CD8-positive, alpha-beta memory T cell (primary cell): ENCODE measurements around the gene SBK3. TPM values are rescaled to one million over a fixed set of nuclear protein-coding genes. Genes with fewer than 3 reads are reported as not detected.

ENCODE experiments used
- CTCF ChIA-PET: fragments of 350-600 bp; sonication (Branson Sonifier 250); formaldehyde crosslinking; loops from one replicate; lab custom pipeline; 2021; ENCODE audit warnings: antibody characterized with exemption; lab: Charles Lee
- POLR2A ChIA-PET: fragments of 350-600 bp; sonication (Branson Sonifier 250); formaldehyde crosslinking; loops from one replicate; lab custom pipeline; 2021; ENCODE audit warnings: antibody characterized with exemption; lab: Charles Lee
- DNase-seq, 5 donors: peaks; one replicate each; pipeline versions ENCODE4 v3.0.0 to v3.0.0-alpha.2; 2020 to 2022; ENCODE audit warnings: mixed read lengths in 1 of 5
- H3K27ac ChIP-seq: one replicate; pipeline ENCODE4 v1.7.0; 2013; ENCODE audit warnings: low read depth, mild to moderate bottlenecking, low read length, moderate library complexity
- H3K27me3 ChIP-seq: 2 replicates; pipeline ENCODE4 v1.7.0; 2013; ENCODE audit warnings: low read length, mild to moderate bottlenecking; ENCODE audit not compliant: insufficient read depth, poor library complexity, severe bottlenecking
- H3K36me3 ChIP-seq: 2 replicates; pipeline ENCODE4 v1.7.0; 2013; ENCODE audit warnings: mild to moderate bottlenecking, low read length, moderate library complexity; ENCODE audit not compliant: insufficient read depth
- H3K4me1 ChIP-seq: 2 replicates; pipeline ENCODE4 v1.7.0; 2013; ENCODE audit warnings: mild to moderate bottlenecking, low read length, moderate library complexity; ENCODE audit not compliant: insufficient read depth
- H3K4me3 ChIP-seq: 2 replicates; pipeline ENCODE4 v1.7.0; 2013; ENCODE audit warnings: mild to moderate bottlenecking, low read length
- H3K9me3 ChIP-seq: 2 replicates; pipeline ENCODE4 v1.7.0; 2013; ENCODE audit warnings: mild to moderate bottlenecking, low read length
- H3K27ac Mint-ChIP-seq, 8 donors: one replicate each; pipeline ENCODE4 v1.8.0; 2020 to 2021; ENCODE audit warnings: mixed read lengths in 8 of 8, mild to moderate bottlenecking in 6 of 8, inconsistent platforms in 3 of 8, moderate library complexity in 3 of 8
- H3K27me3 Mint-ChIP-seq, 2 donors: one replicate each; pipeline ENCODE4 v1.8.0; 2020 to 2021; ENCODE audit warnings: mixed read lengths in 2 of 2, mild to moderate bottlenecking in 1 of 2, moderate library complexity in 1 of 2
- H3K36me3 Mint-ChIP-seq, 3 donors: one replicate each; pipeline ENCODE4 v1.8.0; 2020 to 2021; ENCODE audit warnings: mixed read lengths in 3 of 3, inconsistent platforms in 1 of 3, mild to moderate bottlenecking in 1 of 3
- H3K4me1 Mint-ChIP-seq, 3 donors: one replicate each; pipeline ENCODE4 v1.8.0; 2020 to 2021; ENCODE audit warnings: mixed read lengths in 3 of 3, inconsistent platforms in 1 of 3, mild to moderate bottlenecking in 1 of 3
- H3K4me3 Mint-ChIP-seq, 7 donors: one replicate each; pipeline ENCODE4 v1.8.0; 2020 to 2021; ENCODE audit warnings: mixed read lengths in 7 of 7, mild to moderate bottlenecking in 6 of 7, moderate library complexity in 4 of 7, inconsistent platforms in 2 of 7
- H3K9me3 Mint-ChIP-seq, 5 donors: one replicate each; pipeline ENCODE4 v1.8.0; 2020 to 2022; ENCODE audit warnings: mixed read lengths in 5 of 5, mild to moderate bottlenecking in 3 of 5, moderate library complexity in 2 of 5, inconsistent platforms in 1 of 5
- polyA plus RNA-seq: library from polyadenylated mRNA; unstranded; fragments of 300-500 nt; fragmentation: Illumina TruSeq; gene quantifications from one replicate; pipeline ENCODE4 v1.2.3, GENCODE V29; 2021
- total RNA-seq, 2 experiments: library from RNA; stranded (reverse); gene quantifications; one replicate each; pipeline ENCODE4 v1.2.3, GENCODE V29; 2021

Gene SBK3
- total and polyA plus RNA-seq, 3 experiments from 2014 or later, result not detected

DNA sequence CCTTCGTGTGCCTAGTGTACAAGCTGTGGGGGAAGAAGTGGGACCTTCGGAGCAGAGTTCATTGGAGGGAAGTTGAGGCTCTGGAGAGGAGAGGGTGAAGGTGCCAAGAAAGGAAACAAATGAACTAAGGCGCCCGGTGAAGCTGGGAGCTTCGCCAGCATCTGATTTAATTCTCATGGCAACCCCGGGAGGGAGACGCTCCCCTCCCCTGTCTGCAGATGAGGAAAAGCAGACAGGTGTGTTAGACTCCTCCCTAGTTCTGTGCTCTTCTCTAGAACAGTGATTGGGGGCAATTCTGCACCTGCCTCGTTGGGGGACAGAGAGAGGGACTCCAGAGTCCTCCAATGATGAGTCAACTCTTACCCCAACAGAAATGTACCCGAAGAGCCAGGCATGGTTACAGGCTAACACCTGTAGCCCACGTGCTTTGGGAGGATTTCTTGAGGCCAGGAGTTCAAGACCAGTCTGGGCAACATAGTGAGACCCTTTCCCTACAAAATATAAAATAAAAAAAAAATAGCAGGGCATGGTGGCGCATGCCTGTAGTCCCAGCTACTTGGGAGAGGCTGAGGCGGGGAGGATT lies 52.9 kb downstream of the SBK3 start:
- H3K4me3 Mint-ChIP-seq, result no peak overlapping the region
- no peak overlapping the region for H3K4me3 ChIP-seq
- H3K27me3 Mint-ChIP-seq, result peaks cover 5 to 12% of the 10 kb centered on the region in 2 donors
- no peaks in the 10 kb centered on the region for H3K27me3 ChIP-seq
- no peak for DNase-seq
- no peaks in the 10 kb centered on the region for H3K36me3 Mint-ChIP-seq
- H3K4me1 ChIP-seq, result no peaks in the 10 kb centered on the region
- POLR2A ChIA-PET, result interaction anchor here (0.5 kb wide), 1 partner anchor 15 kb away, joined by 7 read pairs; no protein-coding TSS in a partner anchor
- no peaks in the 10 kb centered on the region for H3K9me3 ChIP-seq
- H3K4me1 Mint-ChIP-seq, result peaks cover 0 to 3% (median 0%) of the 10 kb centered on the region in 3 donors
- no peak overlapping the region for H3K27ac ChIP-seq
- no peaks in the 10 kb centered on the region for H3K36me3 ChIP-seq
- CTCF ChIA-PET, result interaction anchor here (1.2 to 1.7 kb wide), 2 partner anchors 11 to 25 kb away, joined by 4 read pairs; no protein-coding TSS in a partner anchor
- H3K27ac Mint-ChIP-seq, result no peak overlapping the region
- no peaks in the 10 kb centered on the region for H3K9me3 Mint-ChIP-seq

DNA sequence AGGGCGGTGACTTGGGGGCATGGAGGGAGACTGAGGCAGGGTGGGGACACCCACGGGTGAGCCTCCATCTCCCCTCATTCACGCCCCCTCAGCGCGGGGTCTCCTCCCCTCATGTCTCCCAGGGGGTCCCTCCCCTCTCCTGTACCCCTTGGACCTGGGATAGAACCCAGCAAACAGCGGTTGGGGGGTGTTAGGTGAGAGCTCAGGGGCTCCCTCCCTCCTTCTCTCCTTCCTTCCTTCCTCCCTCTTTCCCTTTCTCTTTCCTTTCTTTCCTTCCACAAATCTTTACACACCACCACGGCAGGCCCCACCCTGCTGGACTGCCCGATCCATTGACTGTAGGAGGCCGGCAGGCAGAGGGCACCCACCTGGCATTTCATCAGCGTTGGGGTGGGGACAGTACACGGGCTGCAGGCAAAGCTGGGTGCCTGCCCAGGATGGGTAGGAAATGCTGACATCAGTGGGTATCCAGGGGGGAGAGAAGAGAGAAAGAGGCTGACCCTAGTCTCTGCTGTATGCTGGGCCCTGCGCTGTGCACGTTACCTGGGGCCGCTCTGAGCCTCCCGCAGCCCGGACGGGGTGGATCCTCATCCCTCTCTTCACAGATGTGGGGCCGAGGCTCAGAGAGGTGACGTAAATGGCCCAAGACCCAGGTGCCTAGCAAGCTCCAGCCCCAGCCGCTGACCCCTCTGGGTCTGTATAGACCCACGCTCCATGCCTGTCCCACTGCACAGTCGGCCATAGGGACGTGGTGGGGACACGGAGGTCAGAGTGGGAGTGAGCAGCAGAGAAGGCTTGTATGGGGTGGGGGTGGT lies 53.6 kb downstream of the SBK3 start:
- Mint-ChIP-seq H3K4me3 (no peak overlapping the region), H3K4me1 (peaks cover 0 to 9% (median 0%) of the 10 kb centered on the region in 3 donors), H3K36me3 (no peaks in the 10 kb centered on the region), H3K27me3 (peaks cover 5 to 12% of the 10 kb centered on the region in 2 donors), H3K27ac (peak overlapping the region in 1 of 8 donors; percentile 56), H3K9me3 (no peaks in the 10 kb centered on the region)
- CTCF ChIA-PET, result interaction anchor here (1.5 kb wide), 1 partner anchor 12 kb away, joined by 5 read pairs; no protein-coding TSS in a partner anchor
- Histone ChIP-seq H3K27ac (no peak overlapping the region), H3K27me3 (no peaks in the 10 kb centered on the region), H3K9me3 (no peaks in the 10 kb centered on the region), H3K4me1 (no peaks in the 10 kb centered on the region), H3K36me3 (no peaks in the 10 kb centered on the region), H3K4me3 (no peak overlapping the region)
- no peak for DNase-seq
- POLR2A ChIA-PET, result interaction anchor here (0.5 kb wide), 1 partner anchor 15 kb away, joined by 7 read pairs; no protein-coding TSS in a partner anchor

Other genes starting within 250 kb of the SBK3 start
- gene TMEM150B, start 220.2 kb downstream of the SBK3 start, total RNA-seq, result under 1 TPM in 1 of 2 experiments, not detected in 1; 0.53 TPM
- gene TMEM150B, start 220.2 kb downstream of the SBK3 start, polyA plus RNA-seq, result not detected
- 10 to 100 TPM; 14.6 to 15.0 TPM for gene KMT5C, start 205.7 kb downstream of the SBK3 start, total RNA-seq
- gene KMT5C, start 205.7 kb downstream of the SBK3 start, polyA plus RNA-seq, result 1.6 TPM
- gene COX6B2, start 190.8 kb downstream of the SBK3 start, total RNA-seq, result not detected
- gene COX6B2, start 190.8 kb downstream of the SBK3 start, polyA plus RNA-seq, result not detected
- not detected for gene GARIN5B, start 182.3 kb downstream of the SBK3 start, total RNA-seq
- gene GARIN5B, start 182.3 kb downstream of the SBK3 start, polyA plus RNA-seq, result not detected
- gene IL11, start 175.1 kb downstream of the SBK3 start, total RNA-seq, result under 1 TPM; 0.27 to 0.37 TPM
- gene IL11, start 175.1 kb downstream of the SBK3 start, polyA plus RNA-seq, result not detected
- gene TMEM190, start 168.7 kb downstream of the SBK3 start, total RNA-seq, result not detected
- gene TMEM190, start 168.7 kb downstream of the SBK3 start, polyA plus RNA-seq, result not detected
- gene TMEM238, start 161.3 kb downstream of the SBK3 start, total RNA-seq, result 10 to 100 TPM; 13.3 to 14.1 TPM
- 1.9 TPM for gene TMEM238, start 161.3 kb downstream of the SBK3 start, polyA plus RNA-seq
- 1,000 to 10,000 TPM; 2,376 to 2,381 TPM for gene RPL28, start 159.6 kb downstream of the SBK3 start, total RNA-seq
- gene RPL28, start 159.6 kb downstream of the SBK3 start, polyA plus RNA-seq, result 615 TPM
- 100 to 1,000 TPM; 263 to 291 TPM for gene UBE2S, start 137.8 kb downstream of the SBK3 start, total RNA-seq
- 42.5 TPM for gene UBE2S, start 137.8 kb downstream of the SBK3 start, polyA plus RNA-seq
- not detected for gene SHISA7, start 102.2 kb downstream of the SBK3 start, total RNA-seq
- not detected for gene SHISA7, start 102.2 kb downstream of the SBK3 start, polyA plus RNA-seq
- gene ISOC2, start 83.9 kb downstream of the SBK3 start, total RNA-seq, result 10 to 100 TPM; 33.7 to 38.8 TPM
- 32.0 TPM for gene ISOC2, start 83.9 kb downstream of the SBK3 start, polyA plus RNA-seq
- gene C19orf85, start 80.8 kb downstream of the SBK3 start, total RNA-seq, result not detected
- gene C19orf85, start 80.8 kb downstream of the SBK3 start, polyA plus RNA-seq, result not detected
- 1 to 10 TPM; 8.3 to 8.7 TPM for gene ZNF628, start 68.9 kb downstream of the SBK3 start, total RNA-seq
- 0.36 TPM for gene ZNF628, start 68.9 kb downstream of the SBK3 start, polyA plus RNA-seq
- gene NAT14, start 60.4 kb downstream of the SBK3 start, total RNA-seq, result 10 to 100 TPM; 27.5 to 28.4 TPM
- 7.0 TPM for gene NAT14, start 60.4 kb downstream of the SBK3 start, polyA plus RNA-seq
- gene SSC5D, start 57.1 kb downstream of the SBK3 start, total RNA-seq, result 1 to 10 TPM in 1 of 2 experiments, under 1 TPM in 1; 0.35 to 1.2 TPM
- not detected for gene SSC5D, start 57.1 kb downstream of the SBK3 start, polyA plus RNA-seq
- not detected for gene SBK2, start 8.4 kb downstream of the SBK3 start, total RNA-seq
- not detected for gene SBK2, start 8.4 kb downstream of the SBK3 start, polyA plus RNA-seq
- 1 to 10 TPM; 6.0 to 6.6 TPM for gene ZNF579, start 35.3 kb upstream of the SBK3 start, total RNA-seq
- 0.35 TPM for gene ZNF579, start 35.3 kb upstream of the SBK3 start, polyA plus RNA-seq
- gene FIZ1, start 54.0 kb upstream of the SBK3 start, total RNA-seq, result 10 to 100 TPM; 23.9 to 25.8 TPM
- 4.6 TPM for gene FIZ1, start 54.0 kb upstream of the SBK3 start, polyA plus RNA-seq
- gene ZNF524, start 54.7 kb upstream of the SBK3 start, total RNA-seq, result 10 to 100 TPM; 13.9 to 15.8 TPM
- gene ZNF524, start 54.7 kb upstream of the SBK3 start, polyA plus RNA-seq, result 35.9 TPM
- gene ZNF865, start 60.1 kb upstream of the SBK3 start, total RNA-seq, result 10 to 100 TPM; 12.7 to 15.3 TPM
- gene ZNF865, start 60.1 kb upstream of the SBK3 start, polyA plus RNA-seq, result 0.21 TPM
- gene ZNF784, start 79.0 kb upstream of the SBK3 start, total RNA-seq, result 1 to 10 TPM; 2.6 to 2.9 TPM
- 1.0 TPM for gene ZNF784, start 79.0 kb upstream of the SBK3 start, polyA plus RNA-seq
- gene ZNF580, start 95.5 kb upstream of the SBK3 start, total RNA-seq, result 10 to 100 TPM; 39.6 to 41.3 TPM
- gene ZNF580, start 95.5 kb upstream of the SBK3 start, polyA plus RNA-seq, result 15.2 TPM
- gene ZNF581, start 98.1 kb upstream of the SBK3 start, total RNA-seq, result 10 to 100 TPM; 32.8 to 34.4 TPM
- 23.4 TPM for gene ZNF581, start 98.1 kb upstream of the SBK3 start, polyA plus RNA-seq
- 1 to 10 TPM; 2.0 to 2.2 TPM for gene CCDC106, start 102.7 kb upstream of the SBK3 start, total RNA-seq
- gene CCDC106, start 102.7 kb upstream of the SBK3 start, polyA plus RNA-seq, result 0.54 TPM
- 100 to 1,000 TPM; 374 to 386 TPM for gene U2AF2, start 109.5 kb upstream of the SBK3 start, total RNA-seq
- 9.5 TPM for gene U2AF2, start 109.5 kb upstream of the SBK3 start, polyA plus RNA-seq
- gene EPN1, start 129.7 kb upstream of the SBK3 start, total RNA-seq, result 10 to 100 TPM; 39.0 to 40.2 TPM
- 20.2 TPM for gene EPN1, start 129.7 kb upstream of the SBK3 start, polyA plus RNA-seq
- not detected for gene NLRP9, start 192.9 kb upstream of the SBK3 start, total RNA-seq
- gene NLRP9, start 192.9 kb upstream of the SBK3 start, polyA plus RNA-seq, result not detected
- gene RFPL4A, start 213.6 kb upstream of the SBK3 start, total RNA-seq, result not detected
- not detected for gene RFPL4A, start 213.6 kb upstream of the SBK3 start, polyA plus RNA-seq
- not detected for gene RFPL4AL1, start 223.6 kb upstream of the SBK3 start, total RNA-seq
- gene RFPL4AL1, start 223.6 kb upstream of the SBK3 start, polyA plus RNA-seq, result not detected